Measurements from ENCODE around the gene MEIS3. TPM values are rescaled to one million over a fixed set of nuclear protein-coding genes. Genes with fewer than 3 reads are reported as not detected.
A peak's percentile ranks its signal among the peaks of the same experiment; 100 is the strongest.
"Not testable (repeated sequence)": the region's sequence is repeated elsewhere in the genome, so short reads cannot be mapped to it uniquely, and the experiment has no call there.

The MEIS3 gene
- total RNA-seq, 2 donors from 2014 or later, result 0.23 to 0.26 TPM

DNA sequence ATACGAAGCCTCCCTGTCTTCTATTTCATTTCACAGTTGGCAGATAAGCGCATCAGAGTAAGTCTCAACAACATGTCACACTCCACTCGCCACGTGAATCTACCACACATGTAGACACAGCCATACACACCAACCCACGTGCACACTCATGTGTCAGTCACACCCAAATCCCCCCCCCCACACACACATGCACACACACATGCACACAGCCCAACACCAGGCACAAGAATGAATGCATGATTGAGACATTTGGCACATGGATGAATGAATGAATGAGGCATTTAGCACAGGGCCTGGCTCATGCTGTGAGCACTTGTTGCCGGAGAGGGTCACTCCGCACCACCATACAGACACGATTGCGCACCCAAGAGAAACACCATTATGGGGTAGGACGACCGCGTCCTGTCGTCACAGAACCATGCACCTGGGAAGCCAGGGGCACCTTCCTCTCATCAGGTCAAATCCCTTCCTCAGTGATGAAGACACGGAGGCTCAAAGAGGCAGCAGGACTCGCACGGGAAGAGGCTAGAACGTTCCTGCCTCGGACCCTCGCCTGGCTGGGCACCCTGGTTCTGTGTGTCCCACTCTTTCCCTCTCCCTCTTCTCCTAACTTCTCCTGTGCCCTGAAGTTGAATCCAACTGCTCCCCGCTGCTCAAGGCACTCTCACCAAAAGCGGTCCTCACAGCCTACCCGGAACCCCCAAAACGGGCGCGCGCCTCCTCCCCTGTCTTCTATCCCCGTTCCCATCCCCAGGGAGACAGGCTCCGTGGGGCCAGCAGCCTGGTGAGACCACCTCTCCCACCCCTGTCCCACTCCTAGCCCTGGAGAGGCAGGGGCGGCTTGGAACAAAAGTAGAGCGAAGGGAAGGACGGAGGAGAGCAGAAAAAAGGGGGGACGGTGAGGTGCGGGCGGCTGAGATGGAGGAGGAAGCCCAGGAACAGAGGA, 1.3 kb downstream of the MEIS3 start:
- DNase-seq (no peak), ATAC-seq (replicated peaks in 1 of 2) (peak; percentile 14 to 16)
- H3K27ac Mint-ChIP-seq, result no peak overlapping the region
- no peaks in the 10 kb centered on the region for H3K36me3 Mint-ChIP-seq (ENCODE audit: insufficient read depth in 2 of 2)
- H3K27me3 Mint-ChIP-seq (ENCODE audit: low read depth), result peaks cover 79% of the 10 kb centered on the region
- peak overlapping the region; percentile 33 to 69 for H3K4me3 Mint-ChIP-seq
- H3K4me1 Mint-ChIP-seq (ENCODE audit: low read depth), result peaks cover 38% of the 10 kb centered on the region
- H3K9me3 Mint-ChIP-seq, result no peaks in the 10 kb centered on the region

DNA sequence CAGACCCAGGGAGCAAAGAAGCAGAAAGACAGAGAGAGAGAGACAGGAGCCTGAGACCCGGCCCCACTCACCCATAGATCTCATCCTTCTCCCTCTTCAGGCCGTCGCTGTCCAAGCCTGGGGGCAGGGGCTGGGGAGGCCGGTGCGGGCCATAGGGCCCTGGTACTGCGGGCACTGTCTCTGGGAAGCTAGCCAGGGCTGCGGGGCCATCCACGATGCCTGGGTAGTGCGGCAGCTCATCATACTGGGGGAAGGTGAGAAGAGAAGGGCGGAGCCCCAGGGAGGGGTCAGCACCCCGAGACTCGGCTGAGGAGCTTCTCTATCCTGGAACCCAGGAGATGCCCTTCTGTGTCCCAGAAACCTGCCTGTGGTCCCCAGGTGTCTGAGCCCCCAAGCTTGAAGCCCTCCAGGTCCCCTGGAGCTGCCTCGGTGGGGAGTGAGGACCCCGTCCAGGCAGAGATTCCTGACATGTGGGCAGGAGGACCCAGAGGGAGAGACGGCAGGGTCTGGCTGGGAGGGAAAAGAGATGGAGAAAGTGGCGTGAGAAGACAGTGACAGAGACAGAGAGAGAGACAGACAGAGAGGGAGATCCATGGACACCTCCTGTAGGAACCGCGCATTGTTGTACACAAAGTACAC, 2.1 kb downstream of the MEIS3 start:
- Mint-ChIP-seq H3K4me3 (no peak overlapping the region), H3K27me3 (ENCODE audit: low read depth) (peaks cover 71% of the 10 kb centered on the region), H3K27ac (no peak overlapping the region), H3K36me3 (ENCODE audit: insufficient read depth in 2 of 2) (no peaks in the 10 kb centered on the region), H3K9me3 (no peaks in the 10 kb centered on the region), H3K4me1 (ENCODE audit: low read depth) (peaks cover 31% of the 10 kb centered on the region)
- ATAC-seq (replicated peaks in 1 of 2), result no peak
- no peak for DNase-seq

DNA sequence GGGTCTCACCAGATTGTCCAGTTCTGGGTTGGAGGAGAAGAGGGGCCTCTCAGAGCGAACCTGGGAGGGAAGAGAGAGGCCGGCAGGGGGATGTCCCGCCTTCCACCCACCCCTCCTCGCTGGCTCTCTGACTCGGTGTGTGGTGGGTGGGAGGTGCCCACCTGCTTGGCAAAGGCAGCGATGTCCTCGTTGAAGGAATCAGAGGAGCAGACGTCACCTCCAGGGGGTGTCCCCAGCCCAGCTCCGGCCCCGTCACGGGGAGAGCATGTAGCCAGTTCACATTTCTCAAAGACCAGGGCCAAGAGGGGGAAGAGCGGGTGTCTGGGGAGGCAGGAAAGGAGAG, 2.7 kb downstream of the MEIS3 start:
- Mint-ChIP-seq H3K4me1 (ENCODE audit: low read depth) (peaks cover 27% of the 10 kb centered on the region), H3K27me3 (ENCODE audit: low read depth) (peaks cover 65% of the 10 kb centered on the region), H3K27ac (no peak overlapping the region), H3K36me3 (ENCODE audit: insufficient read depth in 2 of 2) (no peaks in the 10 kb centered on the region), H3K9me3 (no peaks in the 10 kb centered on the region), H3K4me3 (no peak overlapping the region)
- DNase-seq, result no peak
- no peak for ATAC-seq (replicated peaks in 1 of 2)

DNA sequence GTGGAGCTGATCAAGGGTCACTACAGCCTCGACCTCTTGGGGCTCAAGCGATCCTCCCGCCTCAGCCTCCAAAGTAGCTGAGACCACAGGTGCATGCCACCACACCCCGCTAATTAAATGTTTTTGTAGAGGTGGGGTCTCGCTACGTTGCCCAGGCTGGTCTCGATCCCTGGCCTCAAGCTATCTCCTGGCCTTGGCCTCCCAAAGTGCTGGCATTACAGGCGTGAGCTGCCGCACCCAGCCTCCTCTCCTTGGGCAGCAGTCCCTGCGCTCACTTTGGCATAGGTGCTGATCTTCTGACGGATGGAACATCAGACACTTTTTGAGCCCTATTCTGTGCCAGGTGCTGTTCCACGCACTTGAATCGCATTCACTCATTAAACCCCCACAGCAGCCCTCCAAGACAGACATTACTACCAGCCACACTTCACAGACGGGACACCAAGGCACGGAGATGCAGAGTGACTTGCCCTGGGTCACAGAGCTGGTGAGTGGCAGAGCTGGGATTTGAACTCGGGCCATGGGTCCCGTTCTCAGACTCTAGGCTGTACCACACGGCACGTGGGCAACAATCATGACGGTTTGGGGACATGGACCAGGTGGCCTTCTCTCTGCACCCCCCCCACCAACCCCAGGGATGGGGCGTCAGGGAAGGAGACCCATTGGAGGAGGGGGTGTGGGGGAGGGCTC, 3.2 kb downstream of the MEIS3 start:
- H3K36me3 Mint-ChIP-seq (ENCODE audit: insufficient read depth in 2 of 2), result no peaks in the 10 kb centered on the region
- no peak overlapping the region for H3K27ac Mint-ChIP-seq
- H3K4me1 Mint-ChIP-seq (ENCODE audit: low read depth), result peaks cover 23% of the 10 kb centered on the region
- no peak overlapping the region for H3K4me3 Mint-ChIP-seq
- DNase-seq (no peak), ATAC-seq (replicated peaks in 1 of 2) (no peak)
- no peaks in the 10 kb centered on the region for H3K9me3 Mint-ChIP-seq
- peaks cover 60% of the 10 kb centered on the region for H3K27me3 Mint-ChIP-seq (ENCODE audit: low read depth)

DNA sequence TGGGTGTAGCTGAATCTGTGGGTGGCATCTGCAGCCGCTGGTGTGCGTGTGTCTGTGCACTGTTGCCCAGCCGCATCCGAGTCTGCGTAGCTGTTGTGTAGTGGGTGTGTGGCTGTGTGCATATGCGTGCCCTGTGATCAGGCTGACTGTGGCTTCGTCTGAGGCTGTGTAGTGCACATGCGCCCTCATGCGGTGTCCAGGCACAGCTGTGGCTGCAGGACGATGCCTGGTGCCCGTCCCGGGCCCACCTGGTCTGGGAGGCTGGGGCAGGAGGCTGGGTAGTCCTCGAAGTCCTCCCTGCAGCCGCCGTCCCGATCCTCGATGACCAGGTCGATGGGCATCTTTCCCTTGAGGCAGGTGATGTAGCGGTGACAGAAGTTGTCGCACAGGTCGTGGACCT, 4.9 kb downstream of the MEIS3 start:
- peaks cover 14% of the 10 kb centered on the region for H3K4me1 Mint-ChIP-seq (ENCODE audit: low read depth)
- H3K9me3 Mint-ChIP-seq, result no peaks in the 10 kb centered on the region
- DNase-seq (no peak), ATAC-seq (replicated peaks in 1 of 2) (no peak)
- H3K4me3 Mint-ChIP-seq, result no peak overlapping the region
- no peak overlapping the region for H3K27ac Mint-ChIP-seq
- H3K36me3 Mint-ChIP-seq (ENCODE audit: insufficient read depth in 2 of 2), result no peaks in the 10 kb centered on the region
- H3K27me3 Mint-ChIP-seq (ENCODE audit: low read depth), result peaks cover 46% of the 10 kb centered on the region

DNA sequence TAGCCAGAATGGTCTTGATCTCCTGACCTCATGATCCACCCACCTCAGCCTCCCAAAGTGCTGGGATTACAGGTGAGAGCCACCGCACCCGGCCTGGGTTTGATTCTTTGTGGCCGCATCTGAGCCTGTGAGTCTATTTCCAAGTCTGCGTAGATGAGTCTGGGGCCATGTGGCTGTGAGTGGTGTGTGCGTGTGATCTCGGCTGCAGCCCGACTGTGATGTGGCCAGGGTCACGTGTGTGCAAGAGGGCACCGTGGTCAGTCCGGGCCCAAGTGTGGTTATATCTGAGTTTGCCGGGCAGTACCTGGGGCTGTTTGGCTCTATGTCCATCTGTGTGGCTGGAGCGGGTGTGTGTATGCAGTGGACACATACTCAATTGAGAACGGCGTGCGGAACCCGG, 5.4 kb downstream of the MEIS3 start:
- no peak for DNase-seq
- Mint-ChIP-seq H3K27ac (no peak overlapping the region), H3K4me3 (no peak overlapping the region), H3K27me3 (ENCODE audit: low read depth) (peaks cover 51% of the 10 kb centered on the region), H3K4me1 (ENCODE audit: low read depth) (peaks cover 14% of the 10 kb centered on the region), H3K36me3 (ENCODE audit: insufficient read depth in 2 of 2) (no peaks in the 10 kb centered on the region), H3K9me3 (no peaks in the 10 kb centered on the region)
- no peak for ATAC-seq (replicated peaks in 1 of 2)

DNA sequence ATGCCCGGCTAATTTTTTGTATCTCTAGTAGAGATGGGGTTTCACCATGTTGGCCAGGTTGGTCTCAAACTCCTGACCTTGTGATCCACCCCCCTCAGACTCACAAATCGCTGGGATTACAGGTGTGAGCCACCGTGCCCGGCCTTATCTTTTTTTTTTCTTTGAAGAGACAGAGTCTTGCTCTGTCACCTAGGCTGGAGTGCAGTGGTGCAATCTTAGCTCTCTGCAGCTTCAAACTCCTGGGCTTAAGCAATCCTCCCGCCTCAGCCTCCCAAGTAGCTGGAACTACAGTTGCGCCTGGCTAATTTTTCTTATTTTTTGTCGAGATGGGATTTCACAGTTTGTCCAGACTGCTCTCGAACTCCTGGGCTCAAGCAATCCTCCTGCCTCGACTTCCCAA, 7.6 kb downstream of the MEIS3 start:
- H3K27me3 Mint-ChIP-seq (ENCODE audit: low read depth), result peaks cover 46% of the 10 kb centered on the region
- DNase-seq; H3K36me3 Mint-ChIP-seq (ENCODE audit: insufficient read depth in 2 of 2); H3K9me3 Mint-ChIP-seq; H3K4me1 Mint-ChIP-seq (ENCODE audit: low read depth); ATAC-seq (replicated peaks in 1 of 2); H3K27ac Mint-ChIP-seq; H3K4me3 Mint-ChIP-seq: not testable (repeated sequence)

DNA sequence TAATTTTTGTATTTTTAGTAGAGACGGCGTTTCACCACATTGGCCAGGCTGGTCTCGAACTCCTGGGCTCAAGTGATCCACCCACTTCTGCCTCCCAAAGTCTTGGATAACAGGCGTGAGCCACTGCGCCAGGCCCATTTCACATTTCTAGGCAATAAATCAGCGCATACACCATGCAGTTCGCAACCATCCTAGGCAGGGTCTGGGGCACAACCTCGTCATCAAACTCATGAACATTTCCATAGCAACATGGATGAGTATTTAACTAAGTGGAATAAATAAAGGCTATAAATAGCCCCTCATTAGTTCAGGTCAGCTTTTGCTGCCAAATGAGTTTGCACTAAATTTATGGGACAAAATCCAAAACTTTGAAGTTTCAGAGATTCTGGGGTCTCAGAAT, 8.2 kb downstream of the MEIS3 start:
- no peaks in the 10 kb centered on the region for H3K36me3 Mint-ChIP-seq (ENCODE audit: insufficient read depth in 2 of 2)
- DNase-seq, result no peak
- H3K4me3 Mint-ChIP-seq, result no peak overlapping the region
- no peak overlapping the region for H3K27ac Mint-ChIP-seq
- no peak for ATAC-seq (replicated peaks in 1 of 2)
- no peaks in the 10 kb centered on the region for H3K9me3 Mint-ChIP-seq
- H3K27me3 Mint-ChIP-seq (ENCODE audit: low read depth), result peaks cover 46% of the 10 kb centered on the region
- H3K4me1 Mint-ChIP-seq (ENCODE audit: low read depth), result no peaks in the 10 kb centered on the region

DNA sequence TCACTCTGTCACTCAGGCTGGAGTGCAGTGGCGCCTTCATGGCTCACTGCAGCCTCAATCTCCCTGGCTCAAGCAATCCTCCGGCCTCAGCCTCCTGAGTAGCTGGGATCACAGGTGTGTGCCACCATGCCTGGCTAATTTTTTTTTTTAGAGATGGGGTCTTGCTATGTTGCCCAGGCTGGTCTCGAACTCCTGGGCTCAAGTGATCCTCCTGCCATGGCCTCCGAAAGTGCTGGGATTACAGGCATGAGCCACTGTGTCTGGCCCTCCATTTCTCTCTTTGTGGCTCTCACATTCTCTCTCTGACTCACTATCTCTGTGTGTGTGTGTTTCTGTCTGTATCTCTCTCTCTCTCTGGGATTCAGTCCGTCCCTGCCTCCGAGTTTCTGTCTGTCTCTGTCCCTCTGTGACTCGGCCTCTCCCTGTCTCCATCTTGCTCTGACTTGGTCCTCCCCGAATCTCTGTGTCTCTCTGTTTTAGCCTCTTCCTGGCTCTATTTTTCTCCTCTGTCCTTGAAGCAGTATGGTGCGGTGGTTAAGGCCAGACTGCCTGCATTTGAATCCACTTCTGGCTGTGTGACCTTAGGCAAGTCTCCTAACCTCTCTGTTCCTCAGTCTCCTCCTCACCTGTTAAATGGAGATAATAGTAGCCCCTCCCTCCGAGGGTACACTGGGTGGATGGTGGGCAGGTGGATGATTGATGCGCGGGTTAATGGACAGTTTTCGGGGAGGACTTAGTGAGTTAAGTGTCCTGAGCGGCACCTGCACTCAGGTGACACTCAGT, 11.0 kb downstream of the MEIS3 start:
- peaks cover 57% of the 10 kb centered on the region for H3K27me3 Mint-ChIP-seq (ENCODE audit: low read depth)
- H3K27ac Mint-ChIP-seq, result no peak overlapping the region
- H3K4me3 Mint-ChIP-seq, result no peak overlapping the region
- no peaks in the 10 kb centered on the region for H3K36me3 Mint-ChIP-seq (ENCODE audit: insufficient read depth in 2 of 2)
- peaks cover 0 to 2% of the 10 kb centered on the region in 2 donors for H3K9me3 Mint-ChIP-seq
- ATAC-seq (replicated peaks in 1 of 2) (no peak), DNase-seq (no peak)
- H3K4me1 Mint-ChIP-seq (ENCODE audit: low read depth), result no peaks in the 10 kb centered on the region

DNA sequence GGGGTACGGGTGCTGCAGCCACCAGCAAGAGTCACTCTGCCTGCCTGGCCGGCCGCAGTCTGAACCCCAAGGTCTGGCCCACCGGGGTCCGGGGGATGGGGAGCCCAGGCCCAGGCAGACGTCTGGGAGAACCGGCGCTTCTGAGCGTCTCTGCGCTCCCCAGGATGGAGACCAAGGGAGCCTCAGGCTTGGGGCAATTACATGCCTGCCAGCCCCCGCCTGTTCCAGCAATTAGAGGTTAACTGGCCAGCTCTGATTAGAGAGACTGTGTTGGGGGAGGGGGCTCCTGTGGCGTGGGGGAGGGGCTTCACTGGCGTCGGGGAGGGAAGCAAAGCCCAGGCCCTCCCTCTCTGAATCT, 11.9 kb downstream of the MEIS3 start:
- Mint-ChIP-seq H3K27me3 (ENCODE audit: low read depth) (peaks cover 54% of the 10 kb centered on the region), H3K36me3 (ENCODE audit: insufficient read depth in 2 of 2) (no peaks in the 10 kb centered on the region), H3K27ac (no peak overlapping the region), H3K9me3 (peaks cover 0 to 2% of the 10 kb centered on the region in 2 donors), H3K4me3 (no peak overlapping the region), H3K4me1 (ENCODE audit: low read depth) (no peaks in the 10 kb centered on the region)
- no peak for ATAC-seq (replicated peaks in 1 of 2)
- no peak for DNase-seq

DNA sequence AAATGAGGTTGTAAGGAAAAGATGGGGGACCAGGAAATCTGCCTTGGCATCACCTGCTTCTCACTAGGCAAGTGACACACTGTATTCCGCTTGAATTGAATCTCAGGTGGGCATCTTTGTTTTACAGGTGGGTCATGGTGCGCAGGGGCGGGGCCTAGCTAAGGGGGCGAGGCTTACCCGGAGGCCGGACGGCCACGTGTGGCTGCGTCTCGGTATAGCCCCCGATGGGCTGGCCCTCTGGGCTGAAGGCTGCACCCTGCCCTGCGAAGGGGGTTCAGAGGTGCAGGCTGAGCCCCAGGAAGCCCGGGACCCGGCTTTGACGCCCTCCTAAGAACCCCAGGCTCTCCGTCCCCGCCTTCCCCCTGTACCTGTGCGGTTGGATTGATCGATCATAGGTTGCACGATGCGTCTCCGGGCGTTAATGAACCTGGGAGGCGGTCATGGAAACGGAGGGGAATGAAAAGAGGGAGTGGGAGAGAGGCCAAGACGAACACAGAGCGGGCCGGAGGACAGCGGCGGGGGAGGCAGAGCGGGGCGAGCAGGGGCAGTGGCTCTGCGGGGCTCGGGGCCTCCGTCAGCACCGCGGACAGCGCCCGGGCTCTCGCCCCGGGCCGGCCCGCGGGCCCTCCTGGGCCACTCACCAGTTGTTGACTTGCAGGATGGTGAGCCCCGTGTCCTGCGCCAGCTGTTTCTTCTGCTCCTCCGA, 12.5 kb downstream of the MEIS3 start:
- Mint-ChIP-seq H3K36me3 (ENCODE audit: insufficient read depth in 2 of 2) (no peaks in the 10 kb centered on the region), H3K27ac (no peak overlapping the region), H3K9me3 (peaks cover 0 to 2% of the 10 kb centered on the region in 2 donors), H3K4me1 (ENCODE audit: low read depth) (no peaks in the 10 kb centered on the region), H3K27me3 (ENCODE audit: low read depth) (peaks cover 54% of the 10 kb centered on the region), H3K4me3 (no peak overlapping the region)
- no peak for DNase-seq
- ATAC-seq (replicated peaks in 1 of 2), result peak; percentile 32 to 41

DNA sequence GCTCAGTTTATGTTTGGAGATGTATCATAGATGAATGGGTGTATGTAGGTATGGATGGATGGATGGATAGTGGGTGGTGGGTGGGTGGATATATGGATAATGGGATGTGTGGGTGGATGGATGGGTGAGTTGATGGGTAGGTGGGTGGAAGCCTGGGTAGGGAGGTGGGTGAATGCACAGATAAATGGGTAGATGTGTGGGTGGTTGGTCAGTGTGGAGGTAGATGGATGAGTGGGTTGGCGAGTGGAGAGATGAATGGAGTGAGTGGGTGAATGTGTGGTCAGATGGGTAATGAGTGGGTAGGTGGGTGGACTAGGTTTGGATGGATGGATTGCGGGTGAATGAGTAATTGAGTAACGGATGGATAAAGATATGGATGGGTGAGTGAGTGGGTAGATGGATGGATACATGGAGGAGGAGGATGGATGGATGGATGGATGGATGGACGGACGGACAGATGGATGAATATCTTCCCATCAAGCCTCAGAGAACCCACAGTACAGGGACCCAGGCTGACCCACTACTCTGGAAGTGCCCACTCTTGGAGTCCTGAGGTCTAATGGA, 13.4 kb downstream of the MEIS3 start:
- Mint-ChIP-seq H3K36me3 (ENCODE audit: insufficient read depth in 2 of 2) (no peaks in the 10 kb centered on the region), H3K4me1 (ENCODE audit: low read depth) (no peaks in the 10 kb centered on the region), H3K27ac (no peak overlapping the region), H3K4me3 (no peak overlapping the region), H3K27me3 (ENCODE audit: low read depth) (peaks cover 54% of the 10 kb centered on the region), H3K9me3 (peaks cover 0 to 2% of the 10 kb centered on the region in 2 donors)
- ATAC-seq (replicated peaks in 1 of 2), result no peak
- no peak for DNase-seq
